GM12878 (cell line): ENCODE measurements around the gene NPLOC4. TPM values are rescaled to one million over a fixed set of nuclear protein-coding genes. Genes with fewer than 3 reads are reported as not detected.

Experiments used
- ATAC-seq: fragments of 200-7000 bp; cut with Tn5 transposase; 3 replicates; pipeline ENCODE4 v1.9.1; 2020; ENCODE audit warnings: mild to moderate bottlenecking, moderate library complexity
- BruUV-seq: library from RNA; stranded (reverse); fragments of 400-500 nt; replicated peaks from 2 replicates; lab custom pipeline; 2021; lab: Mats Ljungman, UMichigan
- CTCF ChIA-PET: fragments of 300-600 bp; sonication (Branson Sonifier 250); formaldehyde crosslinking; extraction: SDS; loops from one replicate; lab custom pipeline; 2021; ENCODE audit warnings: inconsistent platforms; lab: Yijun Ruan, JAX
- POLR2A ChIA-PET: fragments of 350-600 bp; formaldehyde crosslinking; extraction: SDS; loops from one replicate; lab custom pipeline; 2021; ENCODE audit warnings: inconsistent platforms; lab: Charles Lee
- RAD21 ChIA-PET: fragments of 300-600 bp; sonication (Branson Sonifier 250); formaldehyde crosslinking; loops from one replicate; lab custom pipeline; 2023; ENCODE audit warnings: antibody characterized with exemption; ENCODE audit not compliant: unreplicated experiment; lab: Charles Lee
- SMC1A ChIA-PET: fragments of 300-600 bp; sonication (Branson Sonifier 250); formaldehyde crosslinking; loops from one replicate; lab custom pipeline; 2023; ENCODE audit not compliant: unreplicated experiment, uncharacterized antibody; lab: Charles Lee
- DNase-seq: peaks from one replicate; pipeline ENCODE4 v3.0.0-alpha.2; 2011; ENCODE audit warnings: low read depth, low spot score
- FAIRE-seq: peaks from 3 replicates; lab custom pipeline; 2011; peaks lifted over from hg19 to GRCh38; lab: Jason Lieb, UNC
- H2AFZ ChIP-seq: 2 replicates; pipeline ENCODE4 v1.6.0; 2011; ENCODE audit warnings: low read depth, low read length, control low read depth; ENCODE audit not compliant: control insufficient read depth
- H3K27ac ChIP-seq: 2 replicates; pipeline ENCODE4 v1.5.1; 2011; ENCODE audit warnings: control low read depth; ENCODE audit not compliant: control insufficient read depth, insufficient read depth
- H3K27me3 ChIP-seq, 2 experiments: replicated peaks in 1 of 2; 2 replicates each; pipeline versions ENCODE4 v1.6.0 to v1.6.1; 2011; ENCODE audit warnings: low read length in 1 of 2; ENCODE audit not compliant: control insufficient read depth in 2 of 2, insufficient read depth in 2 of 2
- H3K36me3 ChIP-seq, 2 experiments: 2 replicates each; pipeline ENCODE4 v1.5.1; 2011; ENCODE audit warnings: low read length in 1 of 2; ENCODE audit not compliant: control insufficient read depth in 2 of 2, insufficient read depth in 2 of 2
- H3K4me1 ChIP-seq: 2 replicates; pipeline ENCODE4 v1.6.1; 2011; ENCODE audit warnings: mild to moderate bottlenecking, low read length, moderate library complexity, mixed read lengths; ENCODE audit not compliant: control insufficient read depth, insufficient read depth
- H3K4me2 ChIP-seq: 2 replicates; pipeline ENCODE4 v1.6.0; 2011; ENCODE audit warnings: control low read depth; ENCODE audit not compliant: control insufficient read depth, insufficient read depth
- H3K4me3 ChIP-seq: fragments of 200-600 bp; sonication (generic); 2 replicates; pipeline ENCODE4 v1.5.1; 2016
- H3K79me2 ChIP-seq: 2 replicates; pipeline ENCODE4 v1.6.0; 2011; ENCODE audit warnings: low read length; ENCODE audit not compliant: control insufficient read depth, insufficient read depth
- H3K9ac ChIP-seq: 2 replicates; pipeline ENCODE4 v1.8.0; 2011; ENCODE audit warnings: low read length, control low read depth, mixed read lengths; ENCODE audit not compliant: control insufficient read depth, insufficient read depth
- H3K9me3 ChIP-seq: replicated peaks from 3 replicates; pipeline ENCODE4 v1.5.1; 2011; ENCODE audit warnings: mild to moderate bottlenecking, low read length; ENCODE audit not compliant: control insufficient read depth, insufficient read depth
- H4K20me1 ChIP-seq: 2 replicates; pipeline ENCODE4 v1.6.0; 2011; ENCODE audit not compliant: control insufficient read depth, insufficient read depth
- CBFB ChIP-seq: IDR thresholded peaks from 2 replicates; pipeline ENCODE4 v1.6.1; 2016; ENCODE audit warnings: antibody characterized with exemption, low read depth
- CHD4 ChIP-seq: fragments of 200-600 bp; sonication (generic); IDR thresholded peaks from 2 replicates; pipeline ENCODE4 v1.6.1; 2016; ENCODE audit warnings: mild to moderate bottlenecking
- CREB1 ChIP-seq: IDR thresholded peaks from 2 replicates; pipeline ENCODE4 v1.6.1; 2012; ENCODE audit warnings: low read depth, mild to moderate bottlenecking, inconsistent platforms
- FOXM1 ChIP-seq: IDR thresholded peaks from 2 replicates; pipeline ENCODE4 v1.6.1; 2012; ENCODE audit warnings: low read depth, mild to moderate bottlenecking, inconsistent platforms, low read length, moderate library complexity
- HDAC2 ChIP-seq: fragments of 200-600 bp; sonication (generic); IDR thresholded peaks from 2 replicates; pipeline ENCODE4 v1.6.1; 2017
- IRF3 ChIP-seq: fragments of 450-650 bp; IDR thresholded peaks from 2 replicates; pipeline ENCODE4 v1.6.1; 2014; ENCODE audit warnings: mild to moderate bottlenecking
- MYB ChIP-seq: fragments of 150-350 bp; IDR thresholded peaks from 2 replicates; pipeline ENCODE4 v1.6.1; 2014; ENCODE audit warnings: mild to moderate bottlenecking, low read depth, low read length, borderline replicate concordance
- NR2F1 ChIP-seq: fragments of 450-650 bp; conservative IDR thresholded peaks from 2 replicates; pipeline ENCODE4 v1.6.1; 2017; ENCODE audit warnings: mild to moderate bottlenecking
- PBX3 ChIP-seq: IDR thresholded peaks from 2 replicates; pipeline ENCODE4 v1.6.1; 2011; ENCODE audit warnings: mild to moderate bottlenecking, low read depth, low read length, moderate library complexity; ENCODE audit not compliant: insufficient replicate concordance
- POLR2A ChIP-seq: IDR thresholded peaks from 2 replicates; pipeline ENCODE4 v1.6.1; 2011; ENCODE audit warnings: low read depth, mild to moderate bottlenecking, low read length
- POLR2AphosphoS5 ChIP-seq: IDR thresholded peaks from 2 replicates; pipeline ENCODE4 v1.6.1; 2011; ENCODE audit warnings: mild to moderate bottlenecking, low read length, inconsistent platforms
- SMAD5 ChIP-seq: IDR thresholded peaks from 2 replicates; pipeline ENCODE4 v1.6.1; 2016; ENCODE audit warnings: antibody characterized with exemption, low read depth
- SRF ChIP-seq, 2 experiments: IDR thresholded peaks; 2 replicates each; pipeline ENCODE4 v1.6.1; 2011; ENCODE audit warnings: low read depth in 2 of 2, low read length in 2 of 2, mild to moderate bottlenecking in 1 of 2, moderate library complexity in 1 of 2
- TARDBP ChIP-seq: IDR thresholded peaks from 2 replicates; pipeline ENCODE4 v1.6.1; 2016; ENCODE audit warnings: borderline replicate concordance
- TCF12 ChIP-seq: IDR thresholded peaks from 2 replicates; pipeline ENCODE4 v1.6.1; 2011; ENCODE audit warnings: low read depth, mild to moderate bottlenecking, low read length
- ZBED1 ChIP-seq: IDR thresholded peaks from 2 replicates; pipeline ENCODE4 v1.6.1; 2016; ENCODE audit warnings: borderline replicate concordance
- WGBS: methylation state at CpG from one replicate; pipeline ENCODE4 v1.1.6; 2016; ENCODE audit warnings: low lambda C conversion rate; ENCODE audit not compliant: insufficient replicate concordance, insufficient coverage; ENCODE audit errors: missing lambda C conversion rate; 5-methylcytosine and 5-hydroxymethylcytosine counted together
- in situ Hi-C: fragments of 300-500 bp; cut with MboI; formaldehyde crosslinking; loops from 9 replicates; pipeline ENCODE4 v1.14.3; 2018; ENCODE audit warnings: mixed read lengths
- intact Hi-C: fragments of 100-400 bp; cut with micrococcal nuclease; formaldehyde crosslinking; loops from one replicate; pipeline ENCODE4 v1.14.2; 2022; ENCODE audit not compliant: unreplicated experiment
- polyA plus RNA-seq, 11 experiments: library from polyadenylated mRNA; depleted of rRNA in 4 of 11; unstranded in 6 of 11; stranded (reverse) in 5 of 11; fragments of >200 nt; fragmentation: Nextera tagmentation in 4 of 11; fragmentation: Illumina TruSeq in 1 of 11; extraction: Ambion mirVana in 4 of 11; extraction: Trizol in 1 of 11; gene quantifications; 1 replicate in 1 of 11; 2 replicates in 10 of 11; pipeline versions ENCODE4 v1.2.1 to v1.2.3, GENCODE V29; 2011 to 2016; ENCODE audit warnings: inconsistent platforms in 2 of 11, missing spikeins in 2 of 11, low read depth in 1 of 11
- small RNA-seq: library from RNA; depleted of rRNA; stranded (forward); fragments of <200 nt; gene quantifications from one replicate; pipeline ENCODE3, GENCODE V24; 2014
- total RNA-seq, 4 experiments: library from RNA; depleted of rRNA in 3 of 4; stranded (reverse); fragments of >200 nt in 3 of 4; fragmentation: Illumina TruSeq in 1 of 4; extraction: Trizol in 1 of 4; gene quantifications; 2 replicates each; pipeline versions ENCODE4 v1.2.1 to v1.2.3, GENCODE V29; 2013 to 2021

Gene NPLOC4
- total and polyA plus RNA-seq, 10 of the 15 experiments (the other 5 are each of a cell fraction or from before 2014, with no cell fraction given), result 1.5 to 83.7 (median 45.8) TPM

- no TSS peak for BruUV-seq
- in situ Hi-C loops (no loop called here), intact Hi-C loops (no loop called here)
- H3K27me3 ChIP-seq, result no peaks in the 10 kb centered on the region
- H3K9me3 ChIP-seq, result no peaks in the 10 kb centered on the region; the same call in 2 of the 3 replicates
- ChIA-PET SMC1A (interaction anchor here (2.2 kb wide), 1 partner anchor 25 kb away, joined by 9 read pairs; no protein-coding TSS in a partner anchor), POLR2A (interaction anchor here (0.6 to 2.4 kb wide), 4 partner anchors 8 to 157 kb away, joined by 3 to 16 read pairs (median 4); partner anchors contain the start of genes CCDC137 and OXLD1), RAD21 (interaction anchor here (0.8 to 1.3 kb wide), 2 partner anchors 11 to 25 kb away, joined by 3 to 4 read pairs; no protein-coding TSS in a partner anchor), CTCF (interaction anchor here (0.7 to 1.7 kb wide), 5 partner anchors 9 to 217 kb away, joined by 3 to 8 read pairs (median 4); no protein-coding TSS in a partner anchor)
- FAIRE-seq (peak; percentile 83), ATAC-seq (peak; percentile 1; the same call in 1 of the 3 replicates), DNase-seq (no peak)
- no peaks in the 10 kb centered on the region for H3K4me1 ChIP-seq
- 16% methylated on average over 10 of the region's 10 CpGs for WGBS
- H3K4me2 ChIP-seq, result peak overlapping the region; percentile 85
- peaks cover 18 to 29% of the 10 kb centered on the region in 2 experiments for H3K36me3 ChIP-seq
- H3K4me3 ChIP-seq, result peak overlapping the region; percentile 95
- no peak overlapping the region for H3K27ac ChIP-seq
- H3K9ac ChIP-seq, result peak overlapping the region; percentile 85; the same call in 1 of the 2 replicates
- peaks cover 47% of the 10 kb centered on the region for H3K79me2 ChIP-seq
- H2AFZ ChIP-seq, result no peak overlapping the region
- TF ChIP-seq IRF3, result no peak
- no peak for TF ChIP-seq CREB1
- peak; percentile 64 for TF ChIP-seq POLR2AphosphoS5
- TF ChIP-seq ZBED1, result peak; percentile 37; the same call in 1 of the 2 replicates
- no peak; the same call in 1 of the 2 replicates for TF ChIP-seq SMAD5
- TF ChIP-seq CBFB, result peak; percentile 11; the same call in 1 of the 2 replicates
- TF ChIP-seq POLR2A, result peak; percentile 78
- peak; percentile 16; the same call in 1 of the 2 replicates for TF ChIP-seq TCF12
- no peak for TF ChIP-seq SRF (IDR thresholded peaks at IDR 0.05; ENCODE audit: low read depth in 2 of 2, low read length in 2 of 2)
- peak; percentile 39; the same call in 1 of the 2 replicates for TF ChIP-seq TARDBP
- no peak for TF ChIP-seq HDAC2
- TF ChIP-seq MYB, result no peak
- no peak for TF ChIP-seq NR2F1
- no peak for TF ChIP-seq FOXM1
- TF ChIP-seq CHD4, result no peak
- TF ChIP-seq PBX3, result peak; percentile 3
- H4K20me1 ChIP-seq, result peaks cover 11% of the 10 kb centered on the region
These were observed 128.2 kb downstream of the NPLOC4 start for GRCh38 chr17:81508639-81509206.

Small RNAs within 50 kb of the gene (small RNA-seq; reads per million reads assigned to genes)
- gene RF00019, result not detected

Other genes starting within 250 kb of the NPLOC4 start
Only the 7 nearest of the 17 such genes appear.
- 0.38 and 0.40 TPM in 2 replicates for gene TSPAN10, start 84 bp upstream of the NPLOC4 start, total RNA-seq (2014; rRNA removed)
- 0.13 and 0.18 TPM in 2 replicates for gene TSPAN10, start 84 bp upstream of the NPLOC4 start, total RNA-seq (2014; rRNA removed; fragmentation: Illumina TruSeq; extraction: Trizol)
- 0.41 and 0.56 TPM in 2 replicates for gene TSPAN10, start 84 bp upstream of the NPLOC4 start, total RNA-seq (2021)
- 0.53 and 0.58 TPM in 2 replicates for gene TSPAN10, start 84 bp upstream of the NPLOC4 start, polyA plus RNA-seq (2011; rRNA removed)
- 0.16 and 0.36 TPM in 2 replicates for gene TSPAN10, start 84 bp upstream of the NPLOC4 start, polyA plus RNA-seq (2014; fragmentation: Illumina TruSeq; extraction: Trizol)
- under 1 TPM; 0.33 to 0.45 TPM for gene TSPAN10, start 84 bp upstream of the NPLOC4 start, polyA plus RNA-seq (2014; fragmentation: Nextera tagmentation; extraction: Ambion mirVana)
- 0.61 and 0.72 TPM in 2 replicates for gene TSPAN10, start 84 bp upstream of the NPLOC4 start, polyA plus RNA-seq (2014; rRNA removed)
- gene TSPAN10, start 84 bp upstream of the NPLOC4 start, polyA plus RNA-seq (2016; fragmentation: Nextera tagmentation; extraction: Ambion mirVana), result under 1 TPM; 0.60 to 0.82 TPM
- 7.8 and 12.1 TPM in 2 replicates for gene PDE6G, start 19.4 kb upstream of the NPLOC4 start, total RNA-seq (2014; rRNA removed)
- gene PDE6G, start 19.4 kb upstream of the NPLOC4 start, total RNA-seq (2014; rRNA removed; fragmentation: Illumina TruSeq; extraction: Trizol), result 1.5 and 3.5 TPM in 2 replicates
- 6.0 and 8.3 TPM in 2 replicates for gene PDE6G, start 19.4 kb upstream of the NPLOC4 start, total RNA-seq (2021)
- 0.37 and 1.8 TPM in 2 replicates for gene PDE6G, start 19.4 kb upstream of the NPLOC4 start, polyA plus RNA-seq (2011; rRNA removed)
- gene PDE6G, start 19.4 kb upstream of the NPLOC4 start, polyA plus RNA-seq (2014; fragmentation: Illumina TruSeq; extraction: Trizol), result 7.0 and 8.0 TPM in 2 replicates
- under 1 TPM; 0.55 to 0.82 TPM for gene PDE6G, start 19.4 kb upstream of the NPLOC4 start, polyA plus RNA-seq (2014; fragmentation: Nextera tagmentation; extraction: Ambion mirVana)
- gene PDE6G, start 19.4 kb upstream of the NPLOC4 start, polyA plus RNA-seq (2014; rRNA removed), result 10.4 and 11.1 TPM in 2 replicates
- gene PDE6G, start 19.4 kb upstream of the NPLOC4 start, polyA plus RNA-seq (2016; fragmentation: Nextera tagmentation; extraction: Ambion mirVana), result 1 to 10 TPM; 3.3 to 5.0 TPM
- 74.8 and 77.7 TPM in 2 replicates for gene OXLD1, start 29.5 kb upstream of the NPLOC4 start, total RNA-seq (2014; rRNA removed)
- gene OXLD1, start 29.5 kb upstream of the NPLOC4 start, total RNA-seq (2014; rRNA removed; fragmentation: Illumina TruSeq; extraction: Trizol), result 14.4 and 18.4 TPM in 2 replicates
- 61.2 and 70.8 TPM in 2 replicates for gene OXLD1, start 29.5 kb upstream of the NPLOC4 start, total RNA-seq (2021)
- gene OXLD1, start 29.5 kb upstream of the NPLOC4 start, polyA plus RNA-seq (2011; rRNA removed), result 6.2 and 13.5 TPM in 2 replicates
- 3.4 and 10.2 TPM in 2 replicates for gene OXLD1, start 29.5 kb upstream of the NPLOC4 start, polyA plus RNA-seq (2014; fragmentation: Illumina TruSeq; extraction: Trizol)
- gene OXLD1, start 29.5 kb upstream of the NPLOC4 start, polyA plus RNA-seq (2014; fragmentation: Nextera tagmentation; extraction: Ambion mirVana), result 1 to 10 TPM; 4.6 to 9.3 TPM
- 83.2 and 84.8 TPM in 2 replicates for gene OXLD1, start 29.5 kb upstream of the NPLOC4 start, polyA plus RNA-seq (2014; rRNA removed)
- gene OXLD1, start 29.5 kb upstream of the NPLOC4 start, polyA plus RNA-seq (2016; fragmentation: Nextera tagmentation; extraction: Ambion mirVana), result 10 to 100 TPM; 74.3 to 89.5 TPM
- gene CCDC137, start 29.6 kb upstream of the NPLOC4 start, total RNA-seq (2014; rRNA removed), result 21.9 and 23.3 TPM in 2 replicates
- gene CCDC137, start 29.6 kb upstream of the NPLOC4 start, total RNA-seq (2014; rRNA removed; fragmentation: Illumina TruSeq; extraction: Trizol), result 18.3 and 19.6 TPM in 2 replicates
- 32.0 and 35.1 TPM in 2 replicates for gene CCDC137, start 29.6 kb upstream of the NPLOC4 start, total RNA-seq (2021)
- gene CCDC137, start 29.6 kb upstream of the NPLOC4 start, polyA plus RNA-seq (2011; rRNA removed), result 7.7 and 13.7 TPM in 2 replicates
- 20.9 and 32.6 TPM in 2 replicates for gene CCDC137, start 29.6 kb upstream of the NPLOC4 start, polyA plus RNA-seq (2014; fragmentation: Illumina TruSeq; extraction: Trizol)
- gene CCDC137, start 29.6 kb upstream of the NPLOC4 start, polyA plus RNA-seq (2014; fragmentation: Nextera tagmentation; extraction: Ambion mirVana), result 1 to 10 TPM; 2.2 to 5.1 TPM
- gene CCDC137, start 29.6 kb upstream of the NPLOC4 start, polyA plus RNA-seq (2014; rRNA removed), result 33.8 and 39.3 TPM in 2 replicates
- gene CCDC137, start 29.6 kb upstream of the NPLOC4 start, polyA plus RNA-seq (2016; fragmentation: Nextera tagmentation; extraction: Ambion mirVana), result 10 to 100 TPM; 44.6 to 45.4 TPM
- gene ARL16, start 46.7 kb upstream of the NPLOC4 start, total RNA-seq (2014; rRNA removed), result 41.9 and 42.1 TPM in 2 replicates
- gene ARL16, start 46.7 kb upstream of the NPLOC4 start, total RNA-seq (2014; rRNA removed; fragmentation: Illumina TruSeq; extraction: Trizol), result 21.0 and 22.1 TPM in 2 replicates
- gene ARL16, start 46.7 kb upstream of the NPLOC4 start, total RNA-seq (2021), result 18.6 and 25.6 TPM in 2 replicates
- gene ARL16, start 46.7 kb upstream of the NPLOC4 start, polyA plus RNA-seq (2011; rRNA removed), result 26.8 and 34.3 TPM in 2 replicates
- gene ARL16, start 46.7 kb upstream of the NPLOC4 start, polyA plus RNA-seq (2014; fragmentation: Illumina TruSeq; extraction: Trizol), result 15.9 and 27.4 TPM in 2 replicates
- gene ARL16, start 46.7 kb upstream of the NPLOC4 start, polyA plus RNA-seq (2014; fragmentation: Nextera tagmentation; extraction: Ambion mirVana), result 10 to 100 TPM in 1 of 2 experiments, 1 to 10 TPM in 1; 4.7 to 20.8 TPM
- 43.6 and 44.5 TPM in 2 replicates for gene ARL16, start 46.7 kb upstream of the NPLOC4 start, polyA plus RNA-seq (2014; rRNA removed)
- gene ARL16, start 46.7 kb upstream of the NPLOC4 start, polyA plus RNA-seq (2016; fragmentation: Nextera tagmentation; extraction: Ambion mirVana), result 10 to 100 TPM; 46.5 to 47.6 TPM
- 41.4 and 59.5 TPM in 2 replicates for gene HGS, start 46.9 kb upstream of the NPLOC4 start, total RNA-seq (2014; rRNA removed)
- gene HGS, start 46.9 kb upstream of the NPLOC4 start, total RNA-seq (2014; rRNA removed; fragmentation: Illumina TruSeq; extraction: Trizol), result 23.2 and 29.3 TPM in 2 replicates
- 58.0 and 85.6 TPM in 2 replicates for gene HGS, start 46.9 kb upstream of the NPLOC4 start, total RNA-seq (2021)
- gene HGS, start 46.9 kb upstream of the NPLOC4 start, polyA plus RNA-seq (2011; rRNA removed), result 23.5 and 40.1 TPM in 2 replicates
- gene HGS, start 46.9 kb upstream of the NPLOC4 start, polyA plus RNA-seq (2014; fragmentation: Illumina TruSeq; extraction: Trizol), result 29.2 and 51.0 TPM in 2 replicates
- gene HGS, start 46.9 kb upstream of the NPLOC4 start, polyA plus RNA-seq (2014; fragmentation: Nextera tagmentation; extraction: Ambion mirVana), result 1 to 10 TPM; 2.2 to 3.7 TPM
- gene HGS, start 46.9 kb upstream of the NPLOC4 start, polyA plus RNA-seq (2014; rRNA removed), result 75.4 and 94.8 TPM in 2 replicates
- 10 to 100 TPM; 59.9 to 69.3 TPM for gene HGS, start 46.9 kb upstream of the NPLOC4 start, polyA plus RNA-seq (2016; fragmentation: Nextera tagmentation; extraction: Ambion mirVana)
- 115 and 157 TPM in 2 replicates for gene MRPL12, start 66.3 kb upstream of the NPLOC4 start, total RNA-seq (2014; rRNA removed)
- gene MRPL12, start 66.3 kb upstream of the NPLOC4 start, total RNA-seq (2014; rRNA removed; fragmentation: Illumina TruSeq; extraction: Trizol), result 37.5 and 42.7 TPM in 2 replicates
- gene MRPL12, start 66.3 kb upstream of the NPLOC4 start, total RNA-seq (2021), result 163 and 169 TPM in 2 replicates
- 50.4 and 77.8 TPM in 2 replicates for gene MRPL12, start 66.3 kb upstream of the NPLOC4 start, polyA plus RNA-seq (2011; rRNA removed)
- gene MRPL12, start 66.3 kb upstream of the NPLOC4 start, polyA plus RNA-seq (2014; fragmentation: Illumina TruSeq; extraction: Trizol), result 28.4 and 67.3 TPM in 2 replicates
- gene MRPL12, start 66.3 kb upstream of the NPLOC4 start, polyA plus RNA-seq (2014; fragmentation: Nextera tagmentation; extraction: Ambion mirVana), result 1 to 10 TPM; 1.3 to 4.5 TPM
- gene MRPL12, start 66.3 kb upstream of the NPLOC4 start, polyA plus RNA-seq (2014; rRNA removed), result 269 and 299 TPM in 2 replicates
- 100 to 1,000 TPM; 235 to 247 TPM for gene MRPL12, start 66.3 kb upstream of the NPLOC4 start, polyA plus RNA-seq (2016; fragmentation: Nextera tagmentation; extraction: Ambion mirVana)